Measurements from ENCODE around the gene RINL.
"Not testable (repeated sequence)": the region's sequence is repeated elsewhere in the genome, so short reads cannot be mapped to it uniquely, and the experiment has no call there.

Gene RINL

DNA sequence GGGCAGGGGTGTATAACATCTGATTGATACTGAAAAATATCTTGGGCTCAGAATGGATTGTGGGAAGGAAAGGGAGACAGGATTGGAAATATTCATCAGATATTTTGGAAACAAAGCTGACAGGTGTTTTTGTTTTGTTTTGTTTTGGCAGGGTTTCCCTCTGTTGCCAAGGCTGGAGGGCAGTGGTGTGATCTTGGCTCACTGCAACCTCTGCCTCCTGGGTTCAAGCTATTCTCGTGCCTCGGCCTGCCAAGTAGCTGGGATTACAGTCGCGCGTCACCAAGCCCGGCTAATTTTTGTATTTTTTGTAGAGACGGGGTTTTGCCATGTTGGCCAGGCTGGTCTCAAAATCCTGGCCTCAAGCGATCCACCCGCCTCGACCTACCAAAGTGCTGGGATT is 4.7 kb downstream of the RINL start:
- DNase-seq = not testable (repeated sequence)

DNA sequence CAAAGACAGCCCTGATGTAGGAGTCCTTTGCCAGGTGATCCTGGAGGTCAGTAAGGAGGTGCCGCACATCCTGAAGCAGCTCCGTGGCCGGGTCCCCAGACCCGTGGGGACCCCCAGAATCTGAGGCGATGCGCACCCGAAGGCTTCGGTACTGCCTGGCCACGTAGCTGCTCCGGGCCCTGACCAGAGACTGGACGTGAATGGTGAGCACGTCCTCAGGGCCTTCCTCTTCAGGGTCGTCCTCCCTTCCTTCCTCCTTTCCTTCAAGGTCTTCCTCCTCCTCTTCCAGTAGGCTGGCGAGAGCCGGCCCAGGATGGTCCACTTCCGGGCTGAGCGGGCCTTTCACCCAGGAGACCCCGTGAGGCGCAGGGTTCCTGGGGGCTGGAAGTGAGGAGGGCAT is 7.5 kb downstream of the RINL start:
- no peak for DNase-seq

DNA sequence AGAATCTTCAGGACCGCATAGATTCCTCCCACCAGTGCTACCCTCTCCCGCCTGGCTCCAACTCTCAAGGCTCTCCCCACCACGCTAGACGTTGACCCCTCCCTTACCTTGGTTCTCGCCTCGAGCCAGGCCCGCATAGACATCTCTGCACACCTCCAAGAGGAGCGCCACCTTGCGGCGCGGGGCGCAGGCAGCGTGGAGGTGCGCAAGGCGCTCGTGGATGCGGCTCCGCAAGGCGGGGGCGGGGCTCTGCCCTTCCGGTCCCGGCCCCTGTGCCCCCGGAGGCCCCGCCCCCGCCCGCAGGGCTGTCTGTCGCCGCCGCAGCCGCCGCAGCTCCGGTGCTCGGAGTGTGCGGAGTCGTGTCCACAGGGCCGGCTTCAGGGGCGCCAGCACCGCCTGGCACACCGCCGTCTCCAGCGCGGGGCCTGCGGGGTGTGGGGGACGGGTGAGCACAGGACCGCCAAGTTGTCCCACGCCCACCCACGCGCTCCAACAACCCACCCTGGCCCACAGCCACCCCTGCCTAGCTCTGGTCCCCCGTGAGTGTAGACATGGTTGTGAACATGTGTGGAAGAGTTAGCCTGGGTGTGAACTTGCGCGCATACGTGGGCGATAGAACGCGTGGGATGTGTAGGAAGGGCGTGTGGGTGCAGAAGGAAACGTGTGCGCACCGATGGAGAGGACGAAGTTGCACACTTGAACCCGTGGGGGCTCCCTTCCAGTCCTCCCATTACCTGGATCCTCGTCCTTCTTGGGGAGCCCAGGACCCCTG is 8.1 kb downstream of the RINL start:
- peak; percentile 89 to 91 for DNase-seq

DNA sequence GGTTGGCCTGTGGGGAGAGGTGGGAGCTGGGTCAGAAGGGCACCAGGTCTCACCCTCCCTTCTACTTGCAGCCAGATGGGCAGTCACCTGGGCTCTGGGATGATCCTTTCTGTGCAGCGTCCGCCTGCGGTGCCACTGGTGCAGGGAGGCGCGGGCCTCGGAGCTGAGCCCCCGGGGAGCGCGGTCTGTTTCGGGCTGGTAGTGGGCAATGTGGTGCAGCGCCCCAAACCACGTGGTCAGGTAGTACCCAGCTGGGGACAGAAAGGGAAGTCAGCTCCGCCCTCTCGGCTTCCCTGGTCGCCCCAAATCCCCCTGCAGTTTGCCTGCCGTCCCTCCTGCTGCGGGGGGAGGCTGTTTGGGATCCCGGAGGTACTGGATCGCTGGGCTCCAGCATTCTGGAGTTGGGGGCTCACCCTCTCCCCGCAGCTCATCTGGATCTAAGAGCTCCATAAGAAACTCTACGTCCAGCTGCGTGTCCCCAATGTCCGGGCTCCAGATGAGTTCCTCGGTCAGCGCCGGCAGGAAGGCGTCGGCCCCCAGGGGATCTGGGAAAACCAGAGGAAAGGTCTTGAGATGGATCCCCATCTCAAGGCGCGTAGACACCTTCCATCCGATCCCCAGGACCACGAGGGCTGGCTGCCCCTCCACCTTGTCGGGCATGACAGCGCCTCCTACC is 8.8 kb downstream of the RINL start:
- no peak for DNase-seq

DNA sequence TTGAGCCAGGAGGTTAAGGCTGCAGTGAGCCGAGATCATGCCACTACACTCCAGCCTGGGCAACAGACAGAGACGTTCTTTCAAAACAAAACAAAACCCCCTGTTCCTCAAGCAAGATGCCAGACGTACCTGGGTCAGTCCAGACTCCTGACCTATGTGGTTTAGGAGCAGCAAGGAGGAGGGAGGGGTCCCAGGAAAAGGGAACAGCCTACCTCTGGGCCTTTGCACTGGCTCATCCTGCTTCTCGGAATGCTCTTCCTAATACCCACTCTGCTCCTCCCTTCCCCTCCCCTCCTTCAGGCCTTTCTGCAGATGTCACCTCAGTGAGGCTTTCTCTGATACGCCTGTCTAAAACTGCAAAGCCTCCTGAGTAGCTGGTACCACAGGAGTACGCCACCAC is 9.5 kb downstream of the RINL start:
- no peak for DNase-seq

DNA sequence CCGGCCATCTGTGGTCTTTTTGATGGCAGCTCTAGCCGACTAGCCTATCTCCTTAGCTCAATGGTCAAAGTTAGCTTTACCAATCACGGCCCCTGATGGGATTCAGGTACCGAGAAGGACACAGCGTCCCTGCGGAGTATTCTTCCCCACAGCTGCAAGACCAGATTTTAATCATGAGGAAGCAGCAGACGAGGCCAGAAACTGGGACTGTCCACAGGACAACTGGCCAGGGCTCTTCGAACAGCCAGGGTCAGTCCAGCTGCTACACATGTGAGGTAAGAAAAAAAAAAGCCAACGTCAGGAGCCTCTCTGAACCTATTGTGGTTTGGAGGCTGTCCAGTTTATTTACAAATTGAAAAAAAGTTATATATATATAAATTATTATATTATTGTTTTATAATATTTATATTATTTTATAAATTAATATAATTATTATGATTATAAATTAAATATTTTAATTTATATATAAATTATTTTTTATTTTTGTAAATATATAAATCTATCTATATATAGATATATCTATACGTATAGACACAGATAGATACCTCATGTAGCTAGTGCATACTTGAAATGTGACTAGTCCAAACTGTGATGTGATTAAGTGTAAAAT is 10.8 kb downstream of the RINL start:
- no peak for DNase-seq

DNA sequence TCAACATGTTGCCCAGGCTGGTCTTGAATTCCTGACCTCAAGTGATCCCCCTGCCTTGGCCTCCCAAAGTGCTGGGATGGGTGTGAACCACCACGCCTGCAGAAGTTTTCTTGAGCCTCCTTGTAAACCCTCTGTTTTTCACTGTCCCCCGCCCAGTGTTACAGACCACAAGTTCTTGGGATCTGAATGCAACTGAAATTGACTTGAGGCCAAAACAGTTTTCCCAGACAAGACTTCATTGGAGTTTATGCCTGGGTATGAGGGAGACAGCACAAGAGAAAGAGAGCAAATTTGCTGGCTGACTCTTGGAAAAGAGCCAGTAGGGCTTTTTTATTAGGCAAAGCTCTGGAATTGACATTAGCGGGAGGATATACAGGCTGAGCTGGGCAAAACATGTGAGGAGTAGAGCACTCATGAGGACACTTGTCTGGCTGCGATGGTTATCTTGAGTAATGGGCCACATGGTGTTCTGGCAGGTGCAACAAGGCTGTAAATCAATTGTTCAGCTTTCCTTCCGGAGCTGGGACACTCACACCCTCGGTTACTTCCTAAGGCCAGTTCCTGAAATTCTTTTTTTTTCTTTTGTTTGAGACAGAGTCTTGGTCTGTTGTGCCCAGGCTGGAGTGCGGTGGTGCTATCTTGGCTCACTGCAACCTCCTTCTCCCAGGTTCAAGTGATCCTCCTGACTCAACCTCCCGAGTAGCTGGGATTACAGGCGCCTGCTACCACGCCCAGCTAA is 15.6 kb downstream of the RINL start:
- DNase-seq = no peak

DNA sequence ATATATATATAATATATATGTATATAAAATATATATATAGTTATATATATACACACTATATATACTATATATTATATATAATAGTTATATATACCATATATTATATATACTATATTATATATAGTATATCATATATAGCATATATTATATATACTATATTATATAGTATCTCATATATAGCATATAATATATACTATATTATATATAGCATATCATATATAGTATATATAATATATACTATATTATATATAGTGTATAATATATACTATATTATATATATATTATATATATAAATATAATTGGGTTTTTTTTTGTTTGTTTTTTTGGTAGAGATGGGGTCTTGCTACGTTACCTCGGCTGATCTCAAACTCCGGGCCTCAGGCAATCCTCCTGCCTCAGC is 16.7 kb downstream of the RINL start:
- DNase-seq = no peak

DNA sequence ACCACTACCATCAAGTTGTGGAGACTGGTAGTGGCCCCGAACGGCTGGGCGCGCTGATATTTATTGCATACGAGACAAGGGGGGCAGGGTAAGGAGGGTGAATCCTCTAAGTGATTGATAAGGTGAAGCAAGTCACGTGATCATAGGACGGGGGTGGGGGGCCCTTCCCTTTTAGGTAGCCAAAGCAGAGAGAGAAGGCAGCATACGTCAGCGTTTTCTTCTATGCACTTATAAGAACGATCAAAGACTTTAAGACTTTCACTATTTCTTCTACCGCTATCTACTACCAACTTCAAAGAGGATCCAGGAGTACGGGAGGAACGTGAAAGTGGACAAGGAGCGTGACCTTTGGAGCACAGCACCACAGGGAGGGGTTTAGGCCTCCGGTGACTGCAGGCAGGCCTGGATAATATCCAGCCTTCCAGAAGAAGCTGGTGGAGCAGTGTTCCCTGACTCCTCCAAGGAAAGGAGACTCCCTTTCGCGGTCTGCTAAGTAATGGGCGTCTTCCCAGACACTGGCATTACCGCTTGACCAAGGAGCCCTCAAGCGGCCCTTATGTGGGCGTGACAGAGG is 18.4 kb downstream of the RINL start:
- DNase-seq = not testable (repeated sequence)

DNA sequence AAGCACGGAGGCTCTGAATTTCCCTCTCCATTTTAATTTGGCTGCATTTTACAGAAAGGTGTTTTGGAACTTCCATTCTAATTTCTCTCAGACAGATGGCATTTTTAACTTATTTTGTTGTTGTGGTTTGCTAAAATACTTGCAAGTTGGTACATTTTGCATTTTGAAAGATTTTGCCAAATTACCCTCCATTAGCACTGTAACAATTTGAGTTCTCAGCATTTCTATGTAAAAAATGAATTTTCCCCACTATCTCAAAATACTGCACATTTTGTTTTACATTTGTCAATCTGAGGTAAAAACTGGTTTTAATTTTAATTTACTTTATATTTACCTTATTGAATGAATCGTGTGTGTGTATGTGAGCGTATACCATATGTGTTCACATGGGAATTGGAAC is 21.3 kb downstream of the RINL start:
- DNase-seq = no peak

DNA sequence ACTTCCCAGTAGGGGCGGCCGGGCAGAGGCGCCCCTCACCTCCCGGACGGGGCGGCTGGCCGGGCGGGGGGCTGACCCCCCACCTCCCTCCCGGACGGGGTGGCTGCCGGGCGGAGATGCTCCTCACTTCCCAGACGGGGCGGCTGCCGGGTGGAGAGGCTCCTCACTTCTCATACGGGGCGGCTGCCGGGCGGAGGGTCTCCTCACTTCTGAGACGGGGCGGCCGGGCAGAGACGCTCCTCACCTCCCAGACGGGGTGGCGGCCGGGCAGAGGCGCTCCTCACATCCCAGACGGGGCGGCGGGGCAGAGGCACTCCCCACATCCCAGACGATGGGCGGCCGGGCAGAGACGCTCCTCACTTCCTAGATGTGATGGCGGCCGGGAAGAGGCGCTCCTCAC is 22.3 kb downstream of the RINL start:
- DNase-seq = not testable (repeated sequence)

DNA sequence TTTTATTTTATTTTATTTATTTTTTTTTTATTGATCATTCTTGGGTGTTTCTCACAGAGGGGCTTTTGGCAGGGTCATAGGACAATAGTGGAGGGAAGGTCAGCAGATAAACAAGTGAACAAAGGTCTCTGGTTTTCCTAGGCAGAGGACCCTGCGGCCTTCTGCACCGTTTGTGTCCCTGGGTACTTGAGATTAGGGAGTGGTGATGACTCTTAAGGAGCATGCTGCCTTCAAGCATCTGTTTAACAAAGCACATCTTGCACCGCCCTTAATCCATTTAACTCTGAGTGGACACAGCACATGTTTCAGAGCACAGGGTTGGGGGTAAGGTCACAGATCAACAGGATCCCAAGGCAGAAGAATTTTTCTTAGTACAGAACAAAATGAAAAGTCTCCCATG is 23.1 kb downstream of the RINL start:
- not testable (repeated sequence) for DNase-seq

DNA sequence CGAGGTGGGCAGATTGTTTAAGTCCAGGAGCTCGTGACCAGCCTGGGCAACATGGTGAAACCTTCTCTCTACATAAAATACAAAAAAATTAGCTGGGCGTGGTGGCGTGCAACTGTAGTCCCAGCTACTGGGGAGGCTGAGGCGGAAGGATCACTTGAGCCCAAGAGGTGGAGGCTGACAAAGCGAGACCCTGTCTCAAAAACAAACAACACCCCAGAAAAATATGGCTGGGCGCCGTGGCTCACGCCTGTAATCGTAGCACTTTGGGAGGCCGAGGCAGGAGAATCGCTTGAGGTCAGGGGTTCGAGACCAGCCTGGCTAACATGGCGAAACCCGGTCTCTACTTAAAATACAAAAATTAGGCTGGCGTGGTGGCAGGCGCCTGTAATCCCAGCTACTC is 24.9 kb downstream of the RINL start:
- no peak for DNase-seq

DNA sequence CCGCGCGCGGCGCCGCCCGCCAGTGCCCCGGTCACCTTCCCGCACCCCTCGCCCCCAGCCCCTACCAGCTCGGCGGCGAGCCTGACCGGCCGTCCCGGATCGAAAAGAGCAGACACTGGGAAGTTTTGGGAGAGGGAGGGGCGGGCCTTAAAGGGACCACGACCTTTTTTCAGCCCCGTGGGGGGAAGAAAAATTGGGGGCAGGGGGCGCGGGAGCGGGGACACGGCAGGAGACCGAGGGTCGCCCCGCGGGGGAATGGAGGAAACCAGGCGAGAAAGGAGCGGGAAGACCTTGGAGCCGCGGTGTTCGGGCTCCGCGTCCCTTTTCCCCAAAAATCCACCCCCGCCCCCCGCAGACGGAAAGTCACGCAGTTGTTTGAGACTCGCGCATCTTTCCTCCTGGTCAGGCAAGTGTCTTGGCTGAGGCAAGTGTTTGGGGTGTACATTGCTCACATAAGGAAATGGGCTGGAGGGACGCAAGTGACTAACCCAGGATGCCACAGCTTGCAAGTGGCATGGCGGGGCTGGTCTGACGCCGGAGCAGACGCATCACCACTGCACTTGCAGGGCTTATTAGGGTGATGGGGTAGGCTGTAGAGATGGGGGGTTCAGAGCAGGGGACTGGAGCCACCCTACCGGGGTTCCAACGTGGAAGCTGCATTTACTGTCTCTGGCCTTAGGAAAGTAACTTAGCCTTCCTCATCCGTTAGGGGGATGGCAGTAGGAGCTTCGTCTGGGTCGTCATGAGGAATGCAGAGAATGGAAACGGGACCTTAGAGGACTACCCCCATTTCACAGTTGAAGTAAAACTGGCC is 25.6 kb downstream of the RINL start:
- DNase-seq = peak; percentile 39 to 44

DNA sequence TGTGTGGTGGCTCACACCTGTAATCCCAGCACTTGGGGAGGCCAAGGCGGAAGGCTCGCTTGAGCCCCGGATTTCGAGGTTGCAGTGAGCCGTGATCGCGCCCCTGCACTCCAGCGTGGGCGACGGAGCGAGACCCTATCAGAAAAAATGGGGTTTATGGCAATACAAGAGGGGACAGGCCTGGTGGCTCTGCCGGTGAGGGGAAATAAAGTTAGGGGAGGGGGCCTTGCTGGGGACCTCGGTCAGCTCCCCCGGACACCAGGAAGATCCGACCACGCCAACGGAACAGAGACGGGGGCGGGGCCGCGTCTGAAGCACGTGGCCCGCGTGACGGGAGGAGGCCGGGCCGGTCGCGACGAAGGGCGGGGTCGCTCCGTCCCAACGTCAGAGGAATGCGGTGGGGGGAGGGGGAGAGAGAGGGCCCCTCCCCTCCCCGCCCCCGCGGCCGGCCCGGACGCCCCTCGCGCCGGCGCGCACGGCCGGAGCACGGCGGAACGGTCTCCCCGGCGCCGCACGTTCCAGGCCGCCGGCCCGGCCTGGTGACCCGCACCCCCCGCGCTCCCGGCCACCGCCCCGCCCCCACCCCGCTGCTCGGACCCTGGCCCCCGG is 26.3 kb downstream of the RINL start:
- peak; percentile 88 to 89 for DNase-seq

DNA sequence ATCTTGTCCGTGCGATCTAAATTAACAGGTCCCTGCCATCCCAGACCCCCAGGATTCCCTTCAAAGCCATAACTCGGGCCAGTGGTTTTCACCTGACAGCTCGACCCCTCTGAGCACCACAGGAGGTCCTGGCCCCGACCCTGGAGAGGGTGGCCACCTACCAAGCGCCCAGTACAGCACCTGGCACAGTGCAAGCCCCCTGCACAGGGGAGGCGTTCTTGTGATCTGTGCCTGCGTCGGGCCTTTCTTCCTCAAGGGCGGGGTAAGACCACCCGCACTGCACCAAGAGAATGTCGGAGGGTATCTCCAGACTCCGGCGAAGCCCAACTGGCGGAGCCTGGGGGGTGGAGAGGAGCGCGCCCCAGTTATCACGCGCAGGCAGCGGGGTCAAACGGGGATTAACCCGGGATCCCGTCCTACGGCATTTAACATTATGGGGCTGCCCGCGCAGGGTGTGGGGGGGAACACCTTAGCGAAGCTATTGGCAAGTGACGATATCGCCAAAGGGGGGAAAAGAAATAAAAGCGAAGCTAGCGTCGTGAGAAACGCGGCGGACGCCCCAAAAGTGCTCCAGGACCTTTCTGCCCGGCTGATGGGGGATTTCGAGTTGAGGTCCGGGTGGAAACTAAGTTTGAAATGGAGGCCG is 27.0 kb downstream of the RINL start:
- DNase-seq = no peak

DNA sequence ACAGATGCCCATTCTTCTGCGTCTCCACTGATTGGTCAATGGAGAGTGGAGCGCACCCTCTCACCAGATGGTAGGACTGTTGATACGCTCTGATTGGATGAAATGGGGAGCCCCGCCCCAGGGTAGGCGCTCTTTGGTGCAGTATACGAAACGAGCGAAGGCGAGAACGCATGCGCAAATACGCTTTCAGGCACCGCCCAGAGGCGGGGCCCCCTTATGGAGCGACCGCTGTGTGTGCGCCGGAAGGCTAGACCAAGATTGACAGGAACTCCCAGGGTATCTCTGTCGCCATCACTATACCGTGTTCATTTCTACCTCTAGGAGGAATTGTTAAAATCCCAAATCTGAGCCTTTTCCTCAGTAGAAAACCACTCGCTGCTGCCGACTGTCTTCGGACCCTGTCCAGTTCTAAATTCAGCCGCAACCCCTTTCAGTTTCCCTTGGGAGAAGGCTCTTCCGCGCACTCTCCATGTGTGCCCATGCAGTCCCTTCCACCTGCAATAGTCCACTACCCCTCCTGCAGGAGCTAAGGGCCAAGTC is 27.6 kb downstream of the RINL start:
- DNase-seq = peak; percentile 95 to 96

DNA sequence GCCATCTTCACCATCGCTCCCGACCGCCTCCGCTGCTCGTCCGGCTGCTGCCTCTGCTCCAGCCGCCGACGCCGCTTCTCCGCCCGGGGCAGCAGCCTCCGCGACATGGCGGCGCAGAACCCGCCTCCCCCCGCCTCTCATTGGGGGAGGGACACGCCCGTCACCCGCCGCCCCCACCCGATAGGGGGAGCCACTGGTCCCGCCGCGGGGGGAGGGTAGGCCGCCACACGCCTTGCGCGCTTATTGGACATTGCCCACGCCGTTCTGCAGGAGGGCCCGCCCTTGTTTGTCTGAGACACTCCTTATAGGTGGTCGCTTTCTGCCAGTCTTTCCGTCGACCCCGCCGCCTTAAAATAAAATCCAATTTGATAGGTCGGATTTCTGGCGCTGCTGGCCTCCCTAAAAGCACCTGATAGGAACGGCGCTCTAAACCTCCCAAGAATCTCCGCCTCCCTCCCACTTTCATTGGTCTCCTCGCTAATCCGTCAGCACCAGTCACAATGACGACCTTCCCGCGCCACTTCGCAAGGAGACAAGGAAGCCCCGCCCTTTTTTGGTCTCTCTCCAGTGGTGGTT is 28.1 kb downstream of the RINL start, which contains the start of gene HNRNPL:
HNRNPL (minus strand) TSS at position 127 of the 576 bp plus-strand sequence; CDS start at position 107, 20 bp downstream.
- peak; percentile 97 to 98 for DNase-seq

DNA sequence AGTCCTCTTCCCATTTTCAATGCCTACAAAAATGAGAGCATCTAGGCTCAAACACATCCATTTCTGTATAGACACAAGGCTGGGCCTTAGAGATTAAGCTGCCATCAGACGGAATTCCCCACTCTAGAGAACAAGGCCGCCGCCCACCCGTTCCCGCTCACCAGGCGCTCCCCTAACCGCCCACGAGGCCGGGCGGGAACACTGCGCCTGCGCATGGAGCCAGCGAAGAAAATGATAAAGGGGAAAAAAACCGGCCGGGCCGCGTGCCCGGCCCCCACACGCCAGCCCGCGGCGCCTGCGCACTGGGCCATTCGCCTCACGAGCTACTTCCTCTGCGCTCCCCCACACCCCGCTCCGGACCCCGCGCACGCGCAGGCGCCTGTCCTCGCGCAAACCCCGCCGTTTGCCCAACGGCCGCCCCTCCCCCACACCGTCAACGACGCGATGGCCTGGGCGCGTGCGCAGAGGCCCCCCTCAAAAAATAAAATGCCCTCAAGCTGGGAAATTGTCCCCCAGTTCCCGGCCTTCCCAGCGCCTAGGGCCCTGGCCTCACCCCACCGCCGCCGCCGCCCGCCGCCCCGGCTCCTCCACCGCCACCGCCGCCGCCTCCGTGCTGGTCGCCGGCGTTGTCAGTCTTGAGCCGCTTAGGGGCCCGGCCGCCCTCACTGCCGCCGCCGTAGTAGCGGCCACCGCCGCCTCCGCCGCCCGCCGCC is 28.8 kb downstream of the RINL start:
- DNase-seq = peak; percentile 98 to 99
